DOHH2 (cell line): ENCODE results near the gene INHBE.

Experiments used
- CTCF ChIP-seq: fragments of 200-600 bp; sonication (generic); IDR thresholded peaks from one replicate; pipeline ENCODE4 v1.5.1; 2014; ENCODE audit warnings: antibody characterized with exemption, mild to moderate bottlenecking, low read depth, low read length; ENCODE audit not compliant: poor library complexity, severe bottlenecking
- EZH2phosphoT487 ChIP-seq: fragments of 200-600 bp; sonication (generic); IDR thresholded peaks from 2 replicates; pipeline ENCODE4 v1.6.1; 2017; ENCODE audit warnings: borderline replicate concordance, mild to moderate bottlenecking, antibody characterized with exemption, low read length, moderate library complexity, mixed read lengths

DNA sequence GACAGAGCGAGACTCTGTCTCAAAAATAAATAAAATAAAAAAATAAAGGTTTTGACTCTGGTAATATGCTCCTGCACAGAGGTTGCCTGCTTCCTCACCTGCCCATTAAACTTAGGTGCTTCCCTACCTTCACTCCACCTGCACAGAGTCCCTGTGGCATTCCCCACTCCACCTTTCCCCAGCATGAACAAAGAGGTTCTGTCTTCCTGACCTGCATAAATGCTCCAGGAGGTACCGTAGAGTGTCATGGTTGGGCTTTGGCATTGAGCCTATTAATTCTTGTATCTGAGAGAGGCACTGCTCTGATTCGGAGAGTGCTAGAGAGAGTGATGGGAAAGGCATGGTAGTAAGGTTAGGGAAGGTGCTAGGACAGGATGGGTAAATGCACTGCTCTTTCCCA, 18.3 kb downstream of the INHBE start:
- TF ChIP-seq CTCF (no peak), EZH2phosphoT487 (no peak)
